ENCODE results near the gene SPOCK1.

DNA sequence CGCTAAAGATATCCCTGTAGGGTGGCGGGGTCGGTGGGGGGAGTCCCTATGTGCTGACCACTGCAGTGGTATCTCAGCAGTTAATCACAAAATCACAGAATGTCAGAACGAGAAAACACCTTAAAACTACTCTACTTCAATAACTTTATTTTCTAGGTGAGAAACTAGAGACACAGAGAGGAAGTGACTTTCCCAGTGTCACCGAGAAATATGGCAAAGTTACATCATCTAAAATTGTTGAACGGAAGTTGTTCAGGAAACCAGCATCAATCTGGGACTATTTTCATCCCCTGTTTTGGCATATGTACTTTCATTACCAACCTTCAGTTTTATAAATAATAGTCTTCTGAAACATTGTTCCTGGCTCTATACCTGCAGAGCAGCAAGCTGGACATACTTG lies 384.0 kb downstream of the SPOCK1 start:
- TF ChIP-seq, protein P1, sequence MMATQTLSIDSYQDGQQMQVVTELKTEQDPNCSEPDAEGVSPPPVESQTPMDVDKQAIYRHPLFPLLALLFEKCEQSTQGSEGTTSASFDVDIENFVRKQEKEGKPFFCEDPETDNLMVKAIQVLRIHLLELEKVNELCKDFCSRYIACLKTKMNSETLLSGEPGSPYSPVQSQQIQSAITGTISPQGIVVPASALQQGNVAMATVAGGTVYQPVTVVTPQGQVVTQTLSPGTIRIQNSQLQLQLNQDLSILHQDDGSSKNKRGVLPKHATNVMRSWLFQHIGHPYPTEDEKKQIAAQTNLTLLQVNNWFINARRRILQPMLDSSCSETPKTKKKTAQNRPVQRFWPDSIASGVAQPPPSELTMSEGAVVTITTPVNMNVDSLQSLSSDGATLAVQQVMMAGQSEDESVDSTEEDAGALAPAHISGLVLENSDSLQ (IDR thresholded peaks at IDR 0.05) = no peak
- no peak for TF ChIP-seq ARNT (IDR thresholded peaks at IDR 0.05)
- no peak for TF ChIP-seq BHLHE40 (IDR thresholded peaks at IDR 0.05; ENCODE audit: borderline replicate concordance)
- no peak for TF ChIP-seq LEF1 (IDR thresholded peaks at IDR 0.05; ENCODE audit: borderline replicate concordance)
- TF ChIP-seq FOXM1 (IDR thresholded peaks at IDR 0.05; ENCODE audit: borderline replicate concordance) = no peak
- TF ChIP-seq SUZ12 (IDR thresholded peaks at IDR 0.05) = no peak
- no peak for TF ChIP-seq ZNF384 (IDR thresholded peaks at IDR 0.05)
- TF ChIP-seq SP1 (IDR thresholded peaks at IDR 0.05) = no peak

Data from HEK293T (cell line).